ENCODE results near the gene CCR6.
"Not testable (repeated sequence)": the region's sequence is repeated elsewhere in the genome, so short reads cannot be mapped to it uniquely, and the experiment has no call there.

CCR6 gene

DNA sequence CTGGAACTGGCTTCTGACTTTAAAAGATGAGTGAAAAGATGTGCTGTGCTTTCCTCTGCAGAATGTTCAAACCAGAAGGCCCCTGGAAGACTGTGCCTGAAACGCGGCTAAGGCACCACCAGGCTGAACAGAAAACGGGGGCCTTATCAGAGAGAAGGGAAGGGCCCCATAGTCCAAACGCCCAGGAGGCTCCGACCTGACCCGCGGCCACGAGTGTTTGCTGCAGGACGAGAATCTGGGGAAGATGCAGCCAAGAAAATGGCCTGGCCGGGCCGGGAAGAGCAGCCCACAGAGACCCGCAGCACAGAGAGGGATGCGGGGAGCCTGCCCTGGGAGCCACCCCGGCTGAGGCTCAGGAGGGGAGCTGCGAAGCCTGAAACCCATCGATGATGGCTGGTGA, 45.4 kb downstream of the CCR6 start:
- not testable (repeated sequence) for DNase-seq (ENCODE audit: low spot score)

DNA sequence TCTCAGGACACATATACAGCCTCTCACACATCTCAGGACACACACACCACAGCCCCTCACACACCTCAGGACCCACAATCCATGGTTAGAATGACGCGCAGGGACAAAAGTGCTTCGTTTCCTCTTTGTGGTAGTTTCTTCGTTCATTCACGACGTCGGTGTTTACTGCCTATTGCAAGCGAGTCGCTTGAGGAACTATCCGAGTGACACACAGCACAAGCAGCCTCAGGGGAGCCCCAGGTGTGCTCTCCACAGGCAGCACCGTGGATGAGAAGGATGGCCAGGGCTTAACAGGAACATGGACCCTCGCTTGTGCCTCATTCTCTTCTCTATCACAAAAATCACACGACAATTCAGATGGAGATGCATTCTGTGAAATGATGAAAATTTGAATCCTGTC, 47.0 kb downstream of the CCR6 start:
- DNase-seq (ENCODE audit: low spot score), result not testable (repeated sequence)

DNA sequence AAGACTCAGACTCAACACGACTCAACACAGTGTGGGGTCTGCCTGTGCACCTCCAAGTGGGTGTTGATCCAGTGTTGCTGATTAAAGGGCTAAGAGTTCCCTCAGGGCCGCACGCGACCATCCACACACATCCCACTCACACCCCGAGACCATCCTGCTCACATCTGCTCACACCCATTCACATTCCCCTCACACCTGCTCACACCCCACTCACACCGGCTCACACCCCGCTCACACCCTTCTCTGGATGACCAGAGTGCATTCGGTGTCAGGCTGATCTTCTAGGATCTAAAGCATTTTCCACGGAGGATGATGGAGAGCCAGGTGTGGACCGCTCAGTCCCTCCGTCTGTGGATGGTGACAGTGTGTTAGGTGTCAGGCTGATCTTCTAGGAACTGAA, 48.4 kb downstream of the CCR6 start:
- DNase-seq (ENCODE audit: low spot score), result not testable (repeated sequence)

DNA sequence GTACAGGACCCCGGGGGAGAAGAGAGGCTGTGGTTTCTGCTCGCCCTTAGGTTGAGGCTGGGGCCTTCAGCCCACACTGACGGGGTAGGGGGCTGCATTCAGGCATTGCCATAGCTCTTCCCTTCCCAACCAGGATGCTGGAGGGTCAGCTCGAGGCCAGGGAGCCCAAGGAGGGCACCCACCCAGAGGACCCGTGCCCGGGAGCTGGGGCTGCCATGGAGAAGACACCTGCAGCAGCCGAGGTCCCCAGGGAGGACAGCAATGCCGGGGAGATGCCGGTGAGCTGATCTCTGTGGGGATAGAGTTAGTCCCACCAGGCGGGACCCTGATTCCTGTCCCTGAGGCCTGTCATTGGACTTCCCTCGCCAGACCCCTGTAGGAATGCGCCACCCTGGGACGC, 49.1 kb downstream of the CCR6 start:
- not testable (repeated sequence) for DNase-seq (ENCODE audit: low spot score)

DNA sequence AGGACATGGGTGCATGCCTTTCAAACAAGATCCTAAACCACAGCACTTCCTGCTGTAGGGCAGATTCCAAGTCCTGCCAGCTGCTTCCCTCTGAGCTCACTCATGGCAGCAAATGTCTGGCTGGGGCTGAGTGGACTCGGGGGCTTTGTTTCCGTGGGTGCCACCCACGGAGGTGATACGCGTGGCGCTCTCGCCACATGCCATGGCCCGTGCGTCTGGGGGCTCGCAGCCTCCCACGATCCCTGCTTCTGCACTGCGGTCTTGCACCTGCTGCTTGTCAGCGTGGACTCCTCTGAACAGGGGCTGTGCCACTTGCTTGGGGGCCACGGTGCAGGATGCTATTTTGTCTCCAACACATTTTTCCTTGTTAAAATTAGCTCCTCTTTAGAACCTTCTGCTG, 54.4 kb downstream of the CCR6 start:
- DNase-seq (ENCODE audit: low spot score), result not testable (repeated sequence)

DNA sequence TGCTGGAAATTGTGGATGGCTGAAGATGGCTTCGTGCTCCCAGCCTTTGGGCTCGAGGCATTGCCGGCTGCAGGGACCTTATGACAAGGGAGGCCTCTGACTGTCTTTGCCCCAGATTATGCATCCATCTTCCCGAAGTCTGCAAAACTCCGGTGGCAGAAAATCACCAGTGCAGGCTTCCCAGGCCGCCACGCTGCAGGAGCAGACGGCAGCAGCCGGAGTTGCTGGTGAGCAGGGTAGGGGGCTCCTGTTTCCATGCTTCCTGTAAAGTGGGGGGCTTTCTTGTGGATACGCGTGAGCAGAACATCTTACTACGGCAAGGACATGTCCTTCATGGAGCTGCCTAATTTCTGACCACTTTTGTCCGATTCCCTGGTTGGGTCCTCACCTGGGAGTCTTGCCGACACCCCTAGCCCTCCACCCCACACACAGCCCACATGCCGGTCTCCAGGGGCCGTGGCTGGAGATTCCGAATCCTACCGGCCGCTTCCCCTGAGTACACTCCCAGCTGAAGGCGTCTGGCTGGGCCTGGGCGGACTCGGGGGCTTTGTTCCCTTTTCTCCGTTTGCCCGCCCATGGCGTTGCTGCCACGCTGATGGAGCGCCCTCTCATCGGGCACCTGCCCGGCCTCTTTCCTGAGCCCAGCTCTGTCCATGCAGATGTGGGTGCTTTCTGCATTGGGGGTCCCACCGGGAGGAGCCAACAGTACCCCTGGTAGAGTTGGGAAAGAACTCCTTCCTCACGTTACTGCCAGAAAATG, 56.2 kb downstream of the CCR6 start:
- not testable (repeated sequence) for DNase-seq (ENCODE audit: low spot score)

DNA sequence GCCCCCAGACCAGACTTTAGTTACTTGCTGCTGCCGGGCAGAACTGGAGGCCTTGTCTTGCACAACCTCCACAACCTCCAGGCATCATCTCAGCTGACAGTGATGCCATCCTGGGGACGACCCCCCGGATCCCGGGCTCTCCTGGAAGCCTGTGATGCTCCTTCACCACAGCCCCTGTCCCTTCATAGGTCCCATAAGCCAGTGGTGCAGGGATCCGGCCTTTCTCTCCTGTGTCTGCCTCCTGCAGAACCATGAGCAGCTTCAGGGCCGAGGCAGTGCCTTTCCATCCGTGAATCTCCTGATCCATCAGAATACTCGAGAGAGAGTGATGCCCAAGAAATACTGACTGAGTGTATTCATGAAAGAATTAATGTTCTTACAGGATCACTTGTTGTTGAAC, 57.2 kb downstream of the CCR6 start:
- not testable (repeated sequence) for DNase-seq (ENCODE audit: low spot score)

DNA sequence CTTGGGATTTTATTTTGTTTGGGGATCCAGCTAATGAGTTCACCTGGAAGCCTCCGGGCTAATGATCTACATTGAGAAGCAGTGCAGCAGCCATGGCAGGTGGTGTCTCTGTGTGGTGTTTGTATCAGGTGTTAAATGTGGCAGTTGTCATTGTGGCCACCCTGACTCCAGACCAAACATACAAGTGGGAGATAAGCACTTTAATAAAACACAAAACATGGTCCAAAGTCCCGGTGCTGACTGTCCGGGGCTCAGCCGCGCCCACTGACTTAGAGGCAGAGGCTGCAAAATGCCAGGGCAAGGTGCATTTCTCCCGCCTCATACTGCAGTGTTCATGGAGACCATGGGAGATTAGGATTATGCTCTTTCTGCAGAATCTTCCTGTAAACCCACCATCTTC, 58.5 kb downstream of the CCR6 start:
- not testable (repeated sequence) for DNase-seq (ENCODE audit: low spot score)

DNA sequence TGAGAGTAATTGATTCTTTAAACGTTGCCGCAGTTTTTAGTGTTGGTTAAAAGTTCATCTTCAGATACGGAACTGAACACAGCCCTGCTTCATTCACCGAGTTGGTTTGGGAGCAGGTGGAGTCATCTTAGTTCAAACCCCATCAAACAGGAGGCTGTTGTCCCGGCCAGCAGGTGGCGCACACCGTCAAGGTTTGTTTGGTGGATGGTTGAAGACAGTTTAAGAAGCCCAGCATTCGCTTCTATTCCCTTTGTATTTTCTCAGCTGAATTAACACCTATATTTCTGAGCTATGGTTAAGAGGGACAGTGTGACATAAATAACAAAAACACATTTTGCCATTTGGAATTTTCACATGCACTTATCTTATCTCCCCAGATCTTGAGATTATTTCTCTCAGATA, 60.0 kb downstream of the CCR6 start:
- DNase-seq (ENCODE audit: low spot score), result not testable (repeated sequence)

DNA sequence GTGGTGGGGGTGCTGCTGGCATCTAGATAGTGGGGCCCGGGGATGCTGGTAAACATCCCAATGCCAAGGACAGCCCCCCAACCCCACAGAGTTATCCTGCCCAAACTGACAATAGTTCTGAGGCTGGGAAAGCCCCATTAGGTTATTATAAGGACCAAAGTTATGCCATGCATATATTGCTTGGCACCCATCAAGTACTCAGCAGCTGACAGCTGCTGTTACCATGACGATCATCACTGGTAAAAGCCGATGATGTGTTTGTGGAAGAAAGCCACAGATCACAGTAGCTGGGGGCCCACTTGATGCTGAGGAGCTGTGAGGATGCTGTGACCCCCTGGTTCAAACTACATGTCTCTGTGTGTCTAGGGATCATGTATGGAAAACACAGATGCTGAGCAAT, 62.2 kb downstream of the CCR6 start:
- DNase-seq (ENCODE audit: low spot score), result not testable (repeated sequence)

DNA sequence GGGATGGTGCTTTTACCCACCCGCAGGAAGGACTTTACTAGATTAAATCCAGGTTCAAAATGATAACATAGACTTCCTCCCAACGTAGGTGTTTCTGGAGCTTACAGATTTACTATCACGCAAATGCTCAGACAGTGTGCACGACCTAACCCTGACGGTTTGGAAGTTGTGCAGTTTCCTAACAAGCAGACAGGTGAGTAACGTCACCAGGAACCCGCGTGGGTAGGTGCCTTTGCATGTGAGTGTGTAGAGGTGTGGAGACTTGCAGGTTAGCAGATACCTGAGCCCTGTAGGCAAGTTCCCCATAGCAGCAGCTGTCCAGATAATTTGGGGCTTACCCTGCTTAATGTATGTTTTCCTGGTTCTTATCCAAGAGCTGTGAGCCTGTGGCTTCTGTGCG, 64.4 kb downstream of the CCR6 start:
- not testable (repeated sequence) for DNase-seq (ENCODE audit: low spot score)

Measured in SK-N-DZ (cell line).